ENCODE results near the gene APOBEC3A. TPM values are rescaled to one million over a fixed set of nuclear protein-coding genes. Genes with fewer than 3 reads are reported as not detected.
"Not testable (repeated sequence)": the region's sequence is repeated elsewhere in the genome, so short reads cannot be mapped to it uniquely, and the experiment has no call there.

Gene APOBEC3A
- total RNA-seq, 1 donor from 2014 or later: not detected

GRCh38 chr22:38956551-38956950 is 858 bp upstream of the APOBEC3A start:
- Mint-ChIP-seq H3K27me3 (ENCODE audit: unreplicated experiment) (peaks cover 3% of the 10 kb centered on the region), H3K36me3 (ENCODE audit: low read depth, unreplicated experiment) (peaks cover 4% of the 10 kb centered on the region), H3K9me3 (ENCODE audit: unreplicated experiment) (no peaks in the 10 kb centered on the region), H3K27ac (ENCODE audit: unreplicated experiment) (no peak overlapping the region), H3K4me1 (ENCODE audit: unreplicated experiment) (peaks cover 3% of the 10 kb centered on the region), H3K4me3 (ENCODE audit: unreplicated experiment) (no peak overlapping the region)
- TF ChIP-seq CTCF (IDR thresholded peaks at IDR 0.05; ENCODE audit: unreplicated experiment): no peak
- no peak for DNase-seq (ENCODE audit: low spot score)

- TF ChIP-seq CTCF (IDR thresholded peaks at IDR 0.05; ENCODE audit: unreplicated experiment): no peak
- H3K9me3 Mint-ChIP-seq (ENCODE audit: unreplicated experiment): no peaks in the 10 kb centered on the region
- no peak overlapping the region for H3K4me3 Mint-ChIP-seq (ENCODE audit: unreplicated experiment)
- H3K36me3 Mint-ChIP-seq (ENCODE audit: low read depth, unreplicated experiment): no peaks in the 10 kb centered on the region
- DNase-seq (ENCODE audit: low spot score): no peak
- H3K27ac Mint-ChIP-seq (ENCODE audit: unreplicated experiment): no peak overlapping the region
- H3K4me1 Mint-ChIP-seq (ENCODE audit: unreplicated experiment): peaks cover 3% of the 10 kb centered on the region
- H3K27me3 Mint-ChIP-seq (ENCODE audit: unreplicated experiment): peaks cover 3% of the 10 kb centered on the region
Measured at GRCh38 chr22:38957808-38958650, 620 bp downstream of the APOBEC3A start.

GRCh38 chr22:38958651-38958943 is 1.2 kb downstream of the APOBEC3A start:
- not testable (repeated sequence) for H3K27ac Mint-ChIP-seq (ENCODE audit: unreplicated experiment); H3K27me3 Mint-ChIP-seq (ENCODE audit: unreplicated experiment); H3K36me3 Mint-ChIP-seq (ENCODE audit: low read depth, unreplicated experiment); H3K4me1 Mint-ChIP-seq (ENCODE audit: unreplicated experiment); H3K9me3 Mint-ChIP-seq (ENCODE audit: unreplicated experiment); DNase-seq (ENCODE audit: low spot score); H3K4me3 Mint-ChIP-seq (ENCODE audit: unreplicated experiment)

- DNase-seq (ENCODE audit: low spot score): no peak
- H3K4me1 Mint-ChIP-seq (ENCODE audit: unreplicated experiment): peaks cover 5% of the 10 kb centered on the region
- no peaks in the 10 kb centered on the region for H3K36me3 Mint-ChIP-seq (ENCODE audit: low read depth, unreplicated experiment)
- no peak overlapping the region for H3K4me3 Mint-ChIP-seq (ENCODE audit: unreplicated experiment)
- TF ChIP-seq CTCF (IDR thresholded peaks at IDR 0.05; ENCODE audit: unreplicated experiment): no peak
- no peaks in the 10 kb centered on the region for H3K9me3 Mint-ChIP-seq (ENCODE audit: unreplicated experiment)
- no peak overlapping the region for H3K27ac Mint-ChIP-seq (ENCODE audit: unreplicated experiment)
- H3K27me3 Mint-ChIP-seq (ENCODE audit: unreplicated experiment): peaks cover 5% of the 10 kb centered on the region
Measured at GRCh38 chr22:38959590-38959989, 2.2 kb downstream of the APOBEC3A start.

- not testable (repeated sequence) for H3K27ac Mint-ChIP-seq (ENCODE audit: unreplicated experiment); H3K9me3 Mint-ChIP-seq (ENCODE audit: unreplicated experiment); H3K4me3 Mint-ChIP-seq (ENCODE audit: unreplicated experiment); H3K36me3 Mint-ChIP-seq (ENCODE audit: low read depth, unreplicated experiment); H3K4me1 Mint-ChIP-seq (ENCODE audit: unreplicated experiment); H3K27me3 Mint-ChIP-seq (ENCODE audit: unreplicated experiment); DNase-seq (ENCODE audit: low spot score)
Measured at GRCh38 chr22:38960673-38961072, 3.3 kb downstream of the APOBEC3A start.

GRCh38 chr22:38963291-38963738 is 5.9 kb downstream of the APOBEC3A start:
- H3K9me3 Mint-ChIP-seq (ENCODE audit: unreplicated experiment); H3K4me1 Mint-ChIP-seq (ENCODE audit: unreplicated experiment); H3K27me3 Mint-ChIP-seq (ENCODE audit: unreplicated experiment); H3K36me3 Mint-ChIP-seq (ENCODE audit: low read depth, unreplicated experiment); H3K27ac Mint-ChIP-seq (ENCODE audit: unreplicated experiment); DNase-seq (ENCODE audit: low spot score); H3K4me3 Mint-ChIP-seq (ENCODE audit: unreplicated experiment): not testable (repeated sequence)

Data from endothelial cell (in vitro differentiated cells).